OCI-LY1 (cell line): Measurements from ENCODE around the gene METTL3.

Source experiments
- H2AFZ ChIP-seq: fragments of 200-600 bp; sonication (generic), shearing (Covaris generic); 2 replicates; pipeline ENCODE4 v1.6.0; 2014; ENCODE audit warnings: antibody characterized with exemption, mild to moderate bottlenecking, low read length
- H3F3A ChIP-seq: fragments of 200-600 bp; sonication (generic), shearing (Covaris generic); 2 replicates; pipeline ENCODE4 v1.6.0; 2014; ENCODE audit warnings: mild to moderate bottlenecking, antibody characterized with exemption, low read length, moderate library complexity; ENCODE audit not compliant: insufficient read depth
- H3K27ac ChIP-seq: fragments of 200-600 bp; sonication (generic); 2 replicates; pipeline ENCODE4 v1.5.1; 2014; ENCODE audit warnings: low read length, mixed run types, mild to moderate bottlenecking, low read depth; ENCODE audit not compliant: poor library complexity, severe bottlenecking
- H3K27me3 ChIP-seq: fragments of 200-600 bp; sonication (generic); 2 replicates; pipeline ENCODE4 v1.6.0; 2014; ENCODE audit warnings: antibody characterized with exemption, mild to moderate bottlenecking, low read length, moderate library complexity; ENCODE audit not compliant: insufficient read depth
- H3K36me3 ChIP-seq: fragments of 200-600 bp; sonication (generic); 2 replicates; pipeline ENCODE4 v1.6.1; 2014; ENCODE audit warnings: mild to moderate bottlenecking, antibody characterized with exemption, low read length, moderate library complexity, mixed read lengths; ENCODE audit not compliant: insufficient read depth
- H3K4me1 ChIP-seq: fragments of 200-600 bp; sonication (generic); 2 replicates; pipeline ENCODE4 v1.5.1; 2014; ENCODE audit warnings: mild to moderate bottlenecking, low read length, moderate library complexity; ENCODE audit not compliant: insufficient read depth, severe bottlenecking
- H3K4me2 ChIP-seq: fragments of 200-600 bp; sonication (generic), shearing (Covaris generic); 2 replicates; pipeline ENCODE4 v1.6.1; 2014; ENCODE audit warnings: low read length
- H3K4me3 ChIP-seq: fragments of 200-600 bp; sonication (generic); 2 replicates; pipeline ENCODE4 v1.5.1; 2014; ENCODE audit warnings: low read length, low read depth, mild to moderate bottlenecking, mixed read lengths; ENCODE audit not compliant: poor library complexity, severe bottlenecking
- H3K79me2 ChIP-seq: fragments of 200-600 bp; shearing (Covaris generic); 2 replicates; pipeline ENCODE4 v1.6.1; 2016; ENCODE audit warnings: mixed run types, low read length, mixed read lengths; ENCODE audit not compliant: insufficient read depth
- H3K9ac ChIP-seq: fragments of 200-600 bp; sonication (generic), shearing (Covaris generic); 2 replicates; pipeline ENCODE4 v1.6.1; 2014; ENCODE audit warnings: mild to moderate bottlenecking, low read length, mixed read lengths
- H3K9me2 ChIP-seq: fragments of 200-600 bp; sonication (generic), shearing (Covaris generic); 2 replicates; pipeline ENCODE4 v1.6.1; 2014; ENCODE audit warnings: low read depth, mild to moderate bottlenecking, low read length, mixed read lengths
- H3K9me3 ChIP-seq: fragments of 200-600 bp; shearing (Covaris generic); 2 replicates; pipeline ENCODE4 v1.6.1; 2014; ENCODE audit warnings: low read length, mixed read lengths
- H4K20me1 ChIP-seq: fragments of 200-600 bp; sonication (generic), shearing (Covaris generic); 2 replicates; pipeline ENCODE4 v1.6.0; 2016; ENCODE audit warnings: mild to moderate bottlenecking, low read length; ENCODE audit not compliant: insufficient read depth
- CTCF ChIP-seq: fragments of 200-600 bp; sonication (generic), shearing (Covaris generic); IDR thresholded peaks from 2 replicates; pipeline ENCODE4 v1.5.1; 2017; ENCODE audit warnings: mild to moderate bottlenecking, antibody characterized with exemption, low read length, moderate library complexity, mixed read lengths
- EZH2 ChIP-seq: fragments of 200-600 bp; sonication (generic), shearing (Covaris generic); IDR thresholded peaks from 2 replicates; pipeline ENCODE4 v1.8.0; 2017; ENCODE audit warnings: borderline replicate concordance, mixed run types, mild to moderate bottlenecking, antibody characterized with exemption, low read length, moderate library complexity, mixed read lengths

METTL3 gene

GRCh38 chr14:21476523-21476924, 34.6 kb downstream of the METTL3 start:
- Histone ChIP-seq H3K9me2 (no peaks in the 10 kb centered on the region), H3K4me1 (peaks cover 21% of the 10 kb centered on the region), H3K27me3 (no peaks in the 10 kb centered on the region), H4K20me1 (no peaks in the 10 kb centered on the region), H3K9ac (peak overlapping the region; percentile 80), H3K4me2 (peak overlapping the region; percentile 84), H3F3A (no peaks in the 10 kb centered on the region), H2AFZ (peak overlapping the region; percentile 60; the same call in 1 of the 2 replicates), H3K79me2 (peaks cover 18% of the 10 kb centered on the region), H3K9me3 (no peaks in the 10 kb centered on the region), H3K36me3 (peaks cover 18% of the 10 kb centered on the region; the same call in 1 of the 2 replicates), H3K27ac (peak overlapping the region; percentile 56), H3K4me3 (peak overlapping the region; percentile 94)
- TF ChIP-seq CTCF = no peak
- no peak for TF ChIP-seq EZH2

- Histone ChIP-seq H3K9me2 (no peaks in the 10 kb centered on the region), H3K79me2 (peaks cover 18% of the 10 kb centered on the region), H3K27ac (peak overlapping the region; percentile 56), H3F3A (no peaks in the 10 kb centered on the region), H3K4me2 (peak overlapping the region; percentile 84), H2AFZ (peak overlapping the region; percentile 60; the same call in 1 of the 2 replicates), H3K9ac (peak overlapping the region; percentile 80), H3K4me3 (peak overlapping the region; percentile 94), H3K36me3 (peaks cover 13% of the 10 kb centered on the region; the same call in 1 of the 2 replicates), H3K4me1 (peaks cover 21% of the 10 kb centered on the region), H3K9me3 (no peaks in the 10 kb centered on the region), H3K27me3 (no peaks in the 10 kb centered on the region), H4K20me1 (no peaks in the 10 kb centered on the region)
- no peak for TF ChIP-seq CTCF
These were observed 35.2 kb downstream of the METTL3 start for GRCh38 chr14:21475767-21476522.

- no peaks in the 10 kb centered on the region for H3F3A ChIP-seq
- no peaks in the 10 kb centered on the region for H3K9me3 ChIP-seq
- H3K9ac ChIP-seq = no peak overlapping the region
- no peak for TF ChIP-seq EZH2
- no peak for TF ChIP-seq CTCF
- H3K27ac ChIP-seq = no peak overlapping the region
- peaks cover 36% of the 10 kb centered on the region; the same call in 1 of the 2 replicates for H3K36me3 ChIP-seq
- H3K4me1 ChIP-seq = no peaks in the 10 kb centered on the region
- H2AFZ ChIP-seq = no peak overlapping the region
- H3K9me2 ChIP-seq = no peaks in the 10 kb centered on the region
- H3K27me3 ChIP-seq = no peaks in the 10 kb centered on the region
- no peak overlapping the region for H3K4me2 ChIP-seq
- H4K20me1 ChIP-seq = no peaks in the 10 kb centered on the region
- no peak overlapping the region for H3K4me3 ChIP-seq
- H3K79me2 ChIP-seq = no peaks in the 10 kb centered on the region
These were observed 43.5 kb downstream of the METTL3 start for GRCh38 chr14:21467616-21468015.
